Stomach (tissue), 4 donors: ENCODE measurements around the gene AP1S2.

Experiments
- EP300 ChIP-seq: sonication (generic); formaldehyde crosslinking; IDR thresholded peaks from one replicate; pipeline ENCODE4 v1.6.1; 2017; ENCODE audit warnings: antibody characterized with exemption
- POLR2A ChIP-seq, 4 donors: fragments of 450-650 bp; IDR thresholded peaks; one replicate each; pipeline ENCODE4 v1.6.1; 2016; ENCODE audit warnings: antibody characterized with exemption in 4 of 4, control low read depth in 2 of 4, mild to moderate bottlenecking in 1 of 4, moderate library complexity in 1 of 4
- POLR2AphosphoS5 ChIP-seq, 3 donors: sonication (generic); formaldehyde crosslinking; IDR thresholded peaks; one replicate each; pipeline ENCODE4 v1.6.1; 2016; ENCODE audit warnings: antibody characterized with exemption in 3 of 3
- TF ChIP-seq, protein P1 (sequence below), 7 experiments: fragments of 450-650 bp in 4 of 7; fragments of 200-600 bp in 3 of 7; sonication (generic) in 3 of 7; IDR thresholded peaks; one replicate each; pipeline ENCODE4 v1.5.1; 2016 to 2019; ENCODE audit warnings: antibody characterized with exemption in 7 of 7, control low read depth in 2 of 7, mild to moderate bottlenecking in 1 of 7

DNA sequence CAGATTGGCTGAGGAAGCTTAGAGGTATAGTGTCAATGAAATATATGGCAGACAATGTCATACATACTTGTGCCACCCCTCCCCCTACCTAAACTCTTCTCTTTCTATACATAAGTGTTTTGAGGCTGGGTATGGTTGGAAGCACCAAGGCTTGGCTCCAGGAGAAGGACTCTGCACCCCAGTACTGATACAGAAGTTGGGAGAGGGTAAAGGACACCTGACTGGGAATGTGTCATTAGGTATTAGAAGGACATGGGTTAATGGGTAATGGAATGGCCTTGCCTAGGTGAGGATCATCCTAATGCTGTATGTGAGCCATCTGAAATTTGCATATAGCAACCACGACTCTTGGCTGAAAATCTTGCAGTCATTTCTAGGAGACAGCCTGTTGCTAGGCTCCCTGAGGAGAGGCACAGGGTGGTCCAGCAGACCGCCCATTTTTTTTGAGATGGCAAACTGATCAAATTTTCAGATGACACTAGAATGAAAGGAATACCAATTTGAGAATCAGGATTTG is 26.8 kb upstream of the AP1S2 start:
- TF ChIP-seq EP300 (no peak), POLR2A (IDR thresholded peaks at IDR 0.05) (no peak), POLR2AphosphoS5 (IDR thresholded peaks at IDR 0.05) (no peak)
- TF ChIP-seq, protein P1, sequence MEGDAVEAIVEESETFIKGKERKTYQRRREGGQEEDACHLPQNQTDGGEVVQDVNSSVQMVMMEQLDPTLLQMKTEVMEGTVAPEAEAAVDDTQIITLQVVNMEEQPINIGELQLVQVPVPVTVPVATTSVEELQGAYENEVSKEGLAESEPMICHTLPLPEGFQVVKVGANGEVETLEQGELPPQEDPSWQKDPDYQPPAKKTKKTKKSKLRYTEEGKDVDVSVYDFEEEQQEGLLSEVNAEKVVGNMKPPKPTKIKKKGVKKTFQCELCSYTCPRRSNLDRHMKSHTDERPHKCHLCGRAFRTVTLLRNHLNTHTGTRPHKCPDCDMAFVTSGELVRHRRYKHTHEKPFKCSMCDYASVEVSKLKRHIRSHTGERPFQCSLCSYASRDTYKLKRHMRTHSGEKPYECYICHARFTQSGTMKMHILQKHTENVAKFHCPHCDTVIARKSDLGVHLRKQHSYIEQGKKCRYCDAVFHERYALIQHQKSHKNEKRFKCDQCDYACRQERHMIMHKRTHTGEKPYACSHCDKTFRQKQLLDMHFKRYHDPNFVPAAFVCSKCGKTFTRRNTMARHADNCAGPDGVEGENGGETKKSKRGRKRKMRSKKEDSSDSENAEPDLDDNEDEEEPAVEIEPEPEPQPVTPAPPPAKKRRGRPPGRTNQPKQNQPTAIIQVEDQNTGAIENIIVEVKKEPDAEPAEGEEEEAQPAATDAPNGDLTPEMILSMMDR (IDR thresholded peaks at IDR 0.05): no peak
